ENCODE results near the gene CCDC146. TPM values are rescaled to one million over a fixed set of nuclear protein-coding genes. Genes with fewer than 3 reads are reported as not detected.
"Not testable (repeated sequence)": the region's sequence is repeated elsewhere in the genome, so short reads cannot be mapped to it uniquely, and the experiment has no call there.

CCDC146 gene
- total and polyA plus RNA-seq, 12 donors: 1.7 to 10.8 (median 7.0) TPM

DNA sequence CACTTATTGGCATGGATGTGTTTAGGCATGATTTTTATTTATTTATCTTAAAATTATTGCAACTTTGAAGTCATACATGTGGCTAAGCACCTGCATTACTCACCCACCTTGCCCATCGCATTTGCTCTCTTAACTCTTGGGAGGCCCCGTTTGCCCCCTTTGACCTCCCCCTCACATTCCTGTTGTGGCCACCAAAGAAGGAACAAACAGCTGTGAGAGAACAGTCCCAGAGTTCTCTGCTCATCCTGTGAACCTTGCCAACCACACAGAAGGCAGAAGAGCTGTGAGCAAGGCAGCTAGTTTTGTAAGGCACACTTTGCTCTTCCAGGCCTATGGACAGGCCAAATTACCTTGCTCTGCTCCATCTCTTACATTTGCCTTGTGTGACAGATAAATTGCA lies 100.8 kb downstream of the CCDC146 start:
- H3K4me3 ChIP-seq: no peak overlapping the region
- no peak overlapping the region for H3K27ac ChIP-seq
- WGBS, 2 donors: 74 to 78% methylated on average over 2 of the region's 2 CpGs
- intact Hi-C loops (cut with DNase I): no loop called here
- H3K4me1 ChIP-seq: peaks cover 0 to 18% (median 0%) of the 10 kb centered on the region in 9 donors
- DNase-seq: no peak
- no peaks in the 10 kb centered on the region for H3K27me3 ChIP-seq
- H3K9me3 ChIP-seq: peaks cover 0 to 13% (median 0%) of the 10 kb centered on the region in 11 donors
- TF ChIP-seq, protein P1, sequence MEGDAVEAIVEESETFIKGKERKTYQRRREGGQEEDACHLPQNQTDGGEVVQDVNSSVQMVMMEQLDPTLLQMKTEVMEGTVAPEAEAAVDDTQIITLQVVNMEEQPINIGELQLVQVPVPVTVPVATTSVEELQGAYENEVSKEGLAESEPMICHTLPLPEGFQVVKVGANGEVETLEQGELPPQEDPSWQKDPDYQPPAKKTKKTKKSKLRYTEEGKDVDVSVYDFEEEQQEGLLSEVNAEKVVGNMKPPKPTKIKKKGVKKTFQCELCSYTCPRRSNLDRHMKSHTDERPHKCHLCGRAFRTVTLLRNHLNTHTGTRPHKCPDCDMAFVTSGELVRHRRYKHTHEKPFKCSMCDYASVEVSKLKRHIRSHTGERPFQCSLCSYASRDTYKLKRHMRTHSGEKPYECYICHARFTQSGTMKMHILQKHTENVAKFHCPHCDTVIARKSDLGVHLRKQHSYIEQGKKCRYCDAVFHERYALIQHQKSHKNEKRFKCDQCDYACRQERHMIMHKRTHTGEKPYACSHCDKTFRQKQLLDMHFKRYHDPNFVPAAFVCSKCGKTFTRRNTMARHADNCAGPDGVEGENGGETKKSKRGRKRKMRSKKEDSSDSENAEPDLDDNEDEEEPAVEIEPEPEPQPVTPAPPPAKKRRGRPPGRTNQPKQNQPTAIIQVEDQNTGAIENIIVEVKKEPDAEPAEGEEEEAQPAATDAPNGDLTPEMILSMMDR (IDR thresholded peaks at IDR 0.05): no peak
- H3K36me3 ChIP-seq: no peaks in the 10 kb centered on the region
- peak in 3 of 8 donors; percentile 25 to 57 (median 40) for ATAC-seq

DNA sequence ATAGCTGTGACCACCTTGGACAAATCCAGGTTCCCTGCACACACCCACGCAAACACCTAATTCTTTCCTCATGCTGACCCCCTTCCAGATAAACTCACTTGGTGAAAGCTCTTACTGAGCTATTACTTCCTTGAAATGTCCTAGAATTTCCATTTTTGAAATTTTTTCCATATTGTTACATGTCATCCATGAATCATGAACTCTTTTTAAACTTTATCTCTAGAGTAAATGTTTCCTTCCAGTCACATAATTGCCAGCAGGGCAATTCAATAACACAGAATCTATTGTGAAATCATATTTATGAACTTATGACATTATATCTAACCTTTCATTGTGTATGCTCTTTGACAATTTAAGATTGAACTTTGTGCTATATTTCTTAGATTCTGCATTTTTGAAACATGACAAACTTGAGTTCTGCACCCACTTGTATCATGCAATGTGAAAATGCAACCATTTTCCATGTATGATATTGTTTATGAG lies 104.0 kb downstream of the CCDC146 start:
- DNase-seq (no peak), ATAC-seq (peak in 1 of 8 donors; percentile 25)
- Histone ChIP-seq H3K36me3 (no peaks in the 10 kb centered on the region), H3K9me3 (peaks cover 0 to 23% (median 7%) of the 10 kb centered on the region in 11 donors), H3K27me3 (no peaks in the 10 kb centered on the region), H3K4me1 (peaks cover 0 to 18% (median 0%) of the 10 kb centered on the region in 9 donors), H3K4me3 (no peak overlapping the region), H3K27ac (no peak overlapping the region)
- TF ChIP-seq, protein P1 (IDR thresholded peaks at IDR 0.05): no peak
- intact Hi-C loops (cut with DNase I): no loop called here
- 87 to 89% methylated on average over 1 of the region's 1 CpG for WGBS, 2 donors

DNA sequence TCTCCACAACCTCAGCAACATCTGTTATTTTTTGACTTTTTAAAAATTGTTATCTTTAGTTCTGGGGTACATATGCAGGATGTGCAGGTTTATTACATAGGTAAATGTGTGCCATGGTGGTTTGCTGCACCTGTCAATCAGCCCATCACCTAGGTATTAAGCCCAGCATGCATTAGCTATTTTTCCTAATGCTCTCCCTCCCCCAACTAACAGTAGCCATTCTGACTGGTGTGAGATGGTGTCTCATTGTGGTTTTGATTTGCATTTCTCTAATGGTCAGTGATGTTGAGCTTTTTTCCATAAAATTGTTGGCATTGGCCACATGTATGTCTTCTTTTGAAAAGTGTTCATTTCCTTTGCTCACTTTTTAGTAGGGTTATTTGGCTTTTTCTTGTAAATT lies 106.4 kb downstream of the CCDC146 start:
- ATAC-seq; H3K27ac ChIP-seq; DNase-seq; H3K4me3 ChIP-seq; intact Hi-C loops (cut with DNase I); H3K36me3 ChIP-seq; H3K27me3 ChIP-seq; H3K4me1 ChIP-seq: not testable (repeated sequence)
- peaks cover 0 to 23% (median 7%) of the 10 kb centered on the region in 11 donors for H3K9me3 ChIP-seq

DNA sequence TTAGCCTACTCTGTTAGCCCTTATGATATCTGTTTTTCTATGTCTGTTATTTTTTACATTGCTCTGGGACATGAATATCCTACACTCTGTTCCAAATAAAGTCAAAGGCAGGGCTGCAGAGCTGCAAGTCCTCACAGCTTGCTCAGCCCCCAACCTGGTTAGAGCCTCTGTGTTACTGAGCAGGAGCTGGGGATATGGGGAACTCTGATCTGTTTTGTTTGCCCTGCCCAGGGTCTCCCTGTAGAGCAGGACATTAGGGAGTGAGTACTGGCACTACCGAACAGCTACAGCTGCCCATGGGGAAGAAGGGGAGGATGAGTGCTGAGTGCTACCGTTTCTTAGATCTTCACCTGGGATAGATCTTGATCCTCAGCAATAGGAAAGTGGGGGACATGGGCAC lies 110.1 kb downstream of the CCDC146 start:
- no peak overlapping the region for H3K27ac ChIP-seq
- no peak for ATAC-seq
- H3K36me3 ChIP-seq: peaks cover 0 to 7% (median 0%) of the 10 kb centered on the region in 9 donors
- no peak overlapping the region for H3K4me3 ChIP-seq
- H3K27me3 ChIP-seq: no peaks in the 10 kb centered on the region
- peaks cover 0 to 23% (median 7%) of the 10 kb centered on the region in 11 donors for H3K9me3 ChIP-seq
- H3K4me1 ChIP-seq: peaks cover 0 to 8% (median 0%) of the 10 kb centered on the region in 9 donors
- intact Hi-C loops (cut with DNase I): no loop called here
- 87% methylated on average over 2 of the region's 2 CpGs for WGBS, 2 donors
- TF ChIP-seq, protein P1 (IDR thresholded peaks at IDR 0.05): no peak
- no peak for DNase-seq

DNA sequence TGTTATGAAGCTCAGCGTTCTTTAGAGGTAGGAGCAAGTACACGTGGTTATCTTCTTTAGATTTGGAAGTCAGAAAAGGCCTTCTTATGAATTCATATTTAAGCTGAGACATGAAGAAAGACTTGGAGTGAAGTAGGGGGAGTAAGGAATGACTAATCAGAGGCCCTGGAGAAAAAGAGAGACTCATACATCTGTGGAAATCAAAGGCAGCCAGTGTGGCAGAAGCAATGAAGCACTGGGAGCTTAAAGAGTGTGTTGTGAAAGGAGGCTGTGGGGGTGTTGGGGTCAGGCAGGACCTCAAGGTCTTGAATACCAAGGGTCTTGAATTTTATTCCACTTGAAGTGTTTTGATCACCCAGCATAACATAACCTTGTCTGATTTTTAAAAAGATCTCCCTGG lies 112.9 kb downstream of the CCDC146 start:
- no peaks in the 10 kb centered on the region for H3K27me3 ChIP-seq
- H3K4me1 ChIP-seq: peaks cover 0 to 36% (median 6%) of the 10 kb centered on the region in 9 donors
- TF ChIP-seq, protein P1 (IDR thresholded peaks at IDR 0.05): no peak
- H3K36me3 ChIP-seq: peaks cover 0 to 9% (median 0%) of the 10 kb centered on the region in 9 donors
- no peak for DNase-seq
- no peak overlapping the region for H3K4me3 ChIP-seq
- H3K9me3 ChIP-seq: peaks cover 0 to 12% (median 2%) of the 10 kb centered on the region in 11 donors
- 92% methylated on average over 2 of the region's 2 CpGs for WGBS, 2 donors
- H3K27ac ChIP-seq: no peak overlapping the region
- ATAC-seq: no peak
- intact Hi-C loops (cut with DNase I): no loop called here

Data from heart right ventricle (tissue), 16 donors.